ENCODE results near the gene PYURF.

DNA sequence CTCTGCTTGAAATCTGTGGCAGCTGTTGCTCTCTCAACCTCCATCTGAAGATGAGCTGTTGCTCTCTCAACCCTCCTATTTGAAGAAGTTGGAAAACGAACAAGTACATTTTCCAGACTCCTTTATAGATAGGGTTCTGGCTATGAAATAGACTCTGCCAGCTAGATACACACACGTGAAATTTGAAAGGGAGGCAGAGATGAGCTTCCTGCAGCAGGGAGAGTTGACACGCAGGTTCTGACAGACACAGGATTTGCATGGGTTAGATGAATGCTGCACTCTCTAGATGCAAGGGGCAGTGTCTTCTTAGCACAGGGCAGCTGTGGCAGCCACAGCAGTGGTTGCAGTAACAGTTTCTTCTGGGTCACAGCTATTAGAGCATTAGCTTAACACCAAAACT is 8.0 kb upstream of the PYURF start:
- TF ChIP-seq, protein P1, sequence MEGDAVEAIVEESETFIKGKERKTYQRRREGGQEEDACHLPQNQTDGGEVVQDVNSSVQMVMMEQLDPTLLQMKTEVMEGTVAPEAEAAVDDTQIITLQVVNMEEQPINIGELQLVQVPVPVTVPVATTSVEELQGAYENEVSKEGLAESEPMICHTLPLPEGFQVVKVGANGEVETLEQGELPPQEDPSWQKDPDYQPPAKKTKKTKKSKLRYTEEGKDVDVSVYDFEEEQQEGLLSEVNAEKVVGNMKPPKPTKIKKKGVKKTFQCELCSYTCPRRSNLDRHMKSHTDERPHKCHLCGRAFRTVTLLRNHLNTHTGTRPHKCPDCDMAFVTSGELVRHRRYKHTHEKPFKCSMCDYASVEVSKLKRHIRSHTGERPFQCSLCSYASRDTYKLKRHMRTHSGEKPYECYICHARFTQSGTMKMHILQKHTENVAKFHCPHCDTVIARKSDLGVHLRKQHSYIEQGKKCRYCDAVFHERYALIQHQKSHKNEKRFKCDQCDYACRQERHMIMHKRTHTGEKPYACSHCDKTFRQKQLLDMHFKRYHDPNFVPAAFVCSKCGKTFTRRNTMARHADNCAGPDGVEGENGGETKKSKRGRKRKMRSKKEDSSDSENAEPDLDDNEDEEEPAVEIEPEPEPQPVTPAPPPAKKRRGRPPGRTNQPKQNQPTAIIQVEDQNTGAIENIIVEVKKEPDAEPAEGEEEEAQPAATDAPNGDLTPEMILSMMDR (IDR thresholded peaks at IDR 0.05): no peak
- no peak for TF ChIP-seq POLR2AphosphoS5 (IDR thresholded peaks at IDR 0.05; ENCODE audit: low read depth, low read length)

All from Panc1 (cell line).